Fibroblast of lung (primary cell): ENCODE results near the gene NT5E.

Source experiments
- CTCF ChIP-seq, 2 donors: IDR thresholded peaks in 1 of 2; conservative IDR thresholded peaks in 1 of 2; 1 replicate in 1 of 2; 2 replicates in 1 of 2; pipeline ENCODE4 v1.5.1; 2011 to 2012; ENCODE audit warnings: low read length in 2 of 2, control low read depth in 1 of 2, inconsistent platforms in 1 of 2, low read depth in 1 of 2, mild to moderate bottlenecking in 1 of 2
- EZH2 ChIP-seq: IDR thresholded peaks from 2 replicates; pipeline ENCODE4 v1.5.1; 2012; ENCODE audit warnings: low read length, control low read depth, mild to moderate bottlenecking; ENCODE audit errors: missing control alignments

- TF ChIP-seq EZH2, result no peak
- TF ChIP-seq CTCF (conservative IDR thresholded peaks at IDR 0.05 in 1 of 2, IDR thresholded peaks at IDR 0.05 in 1 of 2; ENCODE audit: low read depth in 1 of 2, low read length in 2 of 2), result no peak
These were observed 47.0 kb upstream of the NT5E start for GRCh38 chr6:85402922-85403321.
